Inflammatory macrophage treated with lipopolysaccharide for 1 hour (primary cell): Measurements from ENCODE around the gene UBASH3A.

ENCODE experiments used
- DNase-seq, 2 donors: peaks; one replicate each; pipeline ENCODE4 v3.0.0-alpha.2; 2020 to 2022

Gene UBASH3A

DNA sequence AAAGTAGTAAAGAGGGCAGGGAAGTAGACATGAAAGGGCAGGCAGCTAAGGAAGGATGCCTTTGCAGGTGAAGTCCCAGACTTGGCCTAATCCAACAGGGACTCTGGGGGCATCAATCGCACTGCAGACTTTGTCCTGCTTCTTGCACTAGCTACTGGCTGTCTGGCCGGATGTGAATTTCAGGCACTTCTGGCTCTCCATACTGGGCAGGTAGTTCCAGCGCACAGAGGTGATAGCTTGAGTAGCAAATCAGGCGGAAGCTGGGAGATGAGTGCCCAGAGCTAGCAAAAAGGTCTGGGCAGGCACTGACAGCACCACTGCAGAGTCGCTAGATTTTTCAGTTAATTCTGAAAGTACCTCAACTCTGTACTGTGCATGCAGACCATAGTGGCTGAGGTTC, 91.3 kb downstream of the UBASH3A start:
- DNase-seq, result no peak

GRCh38 chr21:42495765-42496119, 92.0 kb downstream of the UBASH3A start:
- DNase-seq, result peak in 1 of 2 donors; percentile 11

DNA sequence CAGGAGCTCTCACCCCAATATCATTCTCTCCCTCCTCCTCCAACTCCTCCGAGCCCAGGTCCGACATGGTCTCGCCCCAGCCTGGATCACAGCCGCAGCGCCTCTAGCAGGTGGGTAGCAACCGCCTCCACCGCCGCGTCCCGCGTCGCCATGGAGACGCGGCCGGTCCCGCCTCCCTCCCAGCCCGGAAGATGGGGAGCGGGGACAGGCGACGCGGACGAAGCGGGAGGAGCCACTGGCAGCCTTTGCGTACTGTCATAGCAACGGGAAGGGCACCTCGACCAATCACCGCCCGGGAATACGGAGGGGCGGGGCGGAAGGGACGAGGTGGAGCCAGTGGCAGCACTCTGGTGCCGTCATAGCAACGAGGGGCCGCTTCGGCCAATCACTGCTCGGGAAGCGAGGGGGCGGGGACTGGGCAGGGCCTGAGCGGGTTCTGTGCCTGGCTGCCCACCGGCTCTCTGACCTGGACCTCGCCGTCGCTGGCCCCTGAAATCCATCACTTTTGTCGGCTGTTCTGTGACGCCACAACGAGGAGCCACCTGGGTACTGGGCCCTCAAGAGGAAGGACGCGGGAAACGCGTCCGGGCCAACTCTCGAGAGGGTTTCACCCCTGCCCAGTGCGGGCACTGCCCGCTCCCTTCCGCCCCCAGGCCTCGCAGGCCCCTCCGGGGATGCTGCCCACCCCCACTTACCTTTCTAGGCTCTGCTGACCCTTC, 92.6 kb downstream of the UBASH3A start, which contains the start of gene RSPH1:
RSPH1 (minus strand) TSS at position 105 of the 719 bp plus-strand sequence; CDS start at position 67, 38 bp downstream.
- DNase-seq, result peak; percentile 98 to 99

- no peak for DNase-seq
Observed at GRCh38 chr21:42496839-42497202, 93.1 kb downstream of the UBASH3A start.
